Liver (tissue), 3 donors: Measurements from ENCODE around the gene AUH.

ENCODE experiments used
- GABPA ChIP-seq, 2 donors: IDR thresholded peaks in 1 of 2; conservative IDR thresholded peaks in 1 of 2; 2 replicates each; pipeline ENCODE4 v1.6.1; 2016; ENCODE audit warnings: antibody characterized with exemption in 2 of 2, mild to moderate bottlenecking in 1 of 2, moderate library complexity in 1 of 2
- YY1 ChIP-seq: IDR thresholded peaks from 2 replicates; pipeline ENCODE4 v1.6.1; 2016; ENCODE audit warnings: antibody characterized with exemption, mild to moderate bottlenecking
- TF ChIP-seq, protein P1 (sequence below): fragments of 150-350 bp; IDR thresholded peaks from 2 replicates; pipeline ENCODE4 v1.5.1; 2017; ENCODE audit warnings: improper control_type of control experiment, low read depth, low read length; ENCODE audit not compliant: missing input control
- TF ChIP-seq, protein P2 (sequence below): IDR thresholded peaks from 2 replicates; pipeline ENCODE4 v1.6.1; 2016; ENCODE audit warnings: antibody characterized with exemption
- donor health status: healthy.
- donor health status: healthy.

DNA sequence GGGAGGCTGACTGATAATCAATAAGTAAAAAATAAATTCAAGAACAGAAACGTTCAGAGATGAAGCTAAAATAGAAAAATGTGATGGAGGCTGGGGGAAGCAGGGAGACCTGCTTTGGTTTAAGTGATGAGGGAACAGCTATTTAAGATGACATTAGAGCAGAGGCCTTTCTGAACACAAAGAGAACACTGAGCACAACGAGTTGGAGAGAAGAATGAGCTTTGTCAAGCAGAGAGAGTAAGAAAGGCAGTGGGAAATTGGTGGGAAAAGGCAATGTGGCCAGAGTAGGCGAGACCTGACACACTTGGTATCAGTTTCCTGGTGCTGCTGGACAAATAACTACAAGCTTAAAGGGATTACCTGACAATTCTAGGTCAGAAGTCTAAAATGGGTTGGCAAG lies 20.0 kb downstream of the AUH start:
- TF ChIP-seq, protein P1, sequence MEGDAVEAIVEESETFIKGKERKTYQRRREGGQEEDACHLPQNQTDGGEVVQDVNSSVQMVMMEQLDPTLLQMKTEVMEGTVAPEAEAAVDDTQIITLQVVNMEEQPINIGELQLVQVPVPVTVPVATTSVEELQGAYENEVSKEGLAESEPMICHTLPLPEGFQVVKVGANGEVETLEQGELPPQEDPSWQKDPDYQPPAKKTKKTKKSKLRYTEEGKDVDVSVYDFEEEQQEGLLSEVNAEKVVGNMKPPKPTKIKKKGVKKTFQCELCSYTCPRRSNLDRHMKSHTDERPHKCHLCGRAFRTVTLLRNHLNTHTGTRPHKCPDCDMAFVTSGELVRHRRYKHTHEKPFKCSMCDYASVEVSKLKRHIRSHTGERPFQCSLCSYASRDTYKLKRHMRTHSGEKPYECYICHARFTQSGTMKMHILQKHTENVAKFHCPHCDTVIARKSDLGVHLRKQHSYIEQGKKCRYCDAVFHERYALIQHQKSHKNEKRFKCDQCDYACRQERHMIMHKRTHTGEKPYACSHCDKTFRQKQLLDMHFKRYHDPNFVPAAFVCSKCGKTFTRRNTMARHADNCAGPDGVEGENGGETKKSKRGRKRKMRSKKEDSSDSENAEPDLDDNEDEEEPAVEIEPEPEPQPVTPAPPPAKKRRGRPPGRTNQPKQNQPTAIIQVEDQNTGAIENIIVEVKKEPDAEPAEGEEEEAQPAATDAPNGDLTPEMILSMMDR: no peak
- TF ChIP-seq YY1: no peak
- no peak for TF ChIP-seq GABPA (IDR thresholded peaks at IDR 0.05 in 1 of 2, conservative IDR thresholded peaks at IDR 0.05 in 1 of 2)
- TF ChIP-seq, protein P2, sequence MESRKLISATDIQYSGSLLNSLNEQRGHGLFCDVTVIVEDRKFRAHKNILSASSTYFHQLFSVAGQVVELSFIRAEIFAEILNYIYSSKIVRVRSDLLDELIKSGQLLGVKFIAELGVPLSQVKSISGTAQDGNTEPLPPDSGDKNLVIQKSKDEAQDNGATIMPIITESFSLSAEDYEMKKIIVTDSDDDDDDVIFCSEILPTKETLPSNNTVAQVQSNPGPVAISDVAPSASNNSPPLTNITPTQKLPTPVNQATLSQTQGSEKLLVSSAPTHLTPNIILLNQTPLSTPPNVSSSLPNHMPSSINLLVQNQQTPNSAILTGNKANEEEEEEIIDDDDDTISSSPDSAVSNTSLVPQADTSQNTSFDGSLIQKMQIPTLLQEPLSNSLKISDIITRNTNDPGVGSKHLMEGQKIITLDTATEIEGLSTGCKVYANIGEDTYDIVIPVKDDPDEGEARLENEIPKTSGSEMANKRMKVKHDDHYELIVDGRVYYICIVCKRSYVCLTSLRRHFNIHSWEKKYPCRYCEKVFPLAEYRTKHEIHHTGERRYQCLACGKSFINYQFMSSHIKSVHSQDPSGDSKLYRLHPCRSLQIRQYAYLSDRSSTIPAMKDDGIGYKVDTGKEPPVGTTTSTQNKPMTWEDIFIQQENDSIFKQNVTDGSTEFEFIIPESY: no peak
